BJ (cell line): ENCODE data around the gene PDK3. TPM values are rescaled to one million over a fixed set of nuclear protein-coding genes. Genes with fewer than 3 reads are reported as not detected.

Experiments
- CTCF ChIA-PET: fragments of 350-600 bp; formaldehyde crosslinking; extraction: SDS; loops from one replicate; lab custom pipeline; 2021; ENCODE audit warnings: antibody characterized with exemption, inconsistent platforms; lab: Yijun Ruan, JAX
- POLR2A ChIA-PET: fragments of 300-600 bp; sonication (Branson Sonifier 250); formaldehyde crosslinking; extraction: SDS; loops from one replicate; lab custom pipeline; 2021; ENCODE audit warnings: antibody characterized with exemption; lab: Charles Lee
- DNase-seq: peaks from one replicate; pipeline ENCODE4 v3.0.0-alpha.2; 2011; ENCODE audit warnings: low read depth
- H3K27me3 ChIP-seq: 2 replicates; pipeline ENCODE4 v1.6.0; 2011; ENCODE audit warnings: low read length; ENCODE audit not compliant: control insufficient read depth, insufficient read depth
- H3K36me3 ChIP-seq: 2 replicates; pipeline ENCODE4 v1.5.1; 2011; ENCODE audit warnings: low read length; ENCODE audit not compliant: control insufficient read depth, insufficient read depth
- H3K4me3 ChIP-seq: 2 replicates; pipeline ENCODE4 v1.5.1; 2011; ENCODE audit warnings: low read depth, mild to moderate bottlenecking, control low read depth, low read length
- CTCF ChIP-seq: IDR thresholded peaks from 2 replicates; pipeline ENCODE4 v1.5.1; 2011; ENCODE audit warnings: low read depth, mild to moderate bottlenecking, control low read depth, inconsistent platforms, low read length, moderate library complexity; ENCODE audit not compliant: insufficient read depth
- polyA plus RNA-seq: library from polyadenylated mRNA; depleted of rRNA; stranded (reverse); fragments of >200 nt; gene quantifications from 2 replicates; pipeline ENCODE4 v1.2.3, GENCODE V29; 2011

PDK3 gene
- polyA plus RNA-seq, 1 experiment = 2.4 TPM

GRCh38 chrX:24547961-24548360, 82.9 kb downstream of the PDK3 start:
- ChIA-PET POLR2A (no interaction called here), CTCF (interaction anchor here (0.6 kb wide), 1 partner anchor 640 kb away, joined by 3 read pairs; no protein-coding TSS in a partner anchor)
- H3K36me3 ChIP-seq = no peaks in the 10 kb centered on the region
- no peak for TF ChIP-seq CTCF
- no peak overlapping the region for H3K4me3 ChIP-seq
- DNase-seq = no peak
- no peaks in the 10 kb centered on the region for H3K27me3 ChIP-seq

GRCh38 chrX:24550166-24550565, 85.1 kb downstream of the PDK3 start:
- Histone ChIP-seq H3K36me3 (no peaks in the 10 kb centered on the region), H3K4me3 (no peak overlapping the region), H3K27me3 (no peaks in the 10 kb centered on the region)
- no peak for TF ChIP-seq CTCF
- no peak for DNase-seq
- POLR2A ChIA-PET = no interaction called here
- CTCF ChIA-PET = no interaction called here

- no peaks in the 10 kb centered on the region for H3K36me3 ChIP-seq
- H3K27me3 ChIP-seq = no peaks in the 10 kb centered on the region
- no peak for TF ChIP-seq CTCF
- CTCF ChIA-PET = no interaction called here
- POLR2A ChIA-PET = no interaction called here
- no peak for DNase-seq
- H3K4me3 ChIP-seq = no peak overlapping the region
Observed at GRCh38 chrX:24553011-24553410, 87.9 kb downstream of the PDK3 start.

GRCh38 chrX:24561121-24561520, 96.0 kb downstream of the PDK3 start:
- Histone ChIP-seq H3K36me3 (no peaks in the 10 kb centered on the region), H3K4me3 (no peak overlapping the region), H3K27me3 (no peaks in the 10 kb centered on the region)
- ChIA-PET CTCF (interaction anchor here (0.6 to 1.6 kb wide), 5 partner anchors 10 to 166 kb away, joined by 3 to 6 read pairs (median 4); no protein-coding TSS in a partner anchor), POLR2A (no interaction called here)
- DNase-seq = no peak
- no peak; the same call in 1 of the 2 replicates for TF ChIP-seq CTCF

- DNase-seq = no peak
- Histone ChIP-seq H3K27me3 (no peaks in the 10 kb centered on the region), H3K36me3 (no peaks in the 10 kb centered on the region), H3K4me3 (no peak overlapping the region)
- ChIA-PET CTCF (no interaction called here), POLR2A (no interaction called here)
- no peak for TF ChIP-seq CTCF
Observed at GRCh38 chrX:24563291-24564010, 98.4 kb downstream of the PDK3 start.
